ENCODE results near the gene SNTB2. TPM values are rescaled to one million over a fixed set of nuclear protein-coding genes. Genes with fewer than 3 reads are reported as not detected.

Gene SNTB2
- total and polyA plus RNA-seq, 2 of the 4 experiments (the other 2 are of a cell fraction) = 23.5 to 47.5 TPM

DNA sequence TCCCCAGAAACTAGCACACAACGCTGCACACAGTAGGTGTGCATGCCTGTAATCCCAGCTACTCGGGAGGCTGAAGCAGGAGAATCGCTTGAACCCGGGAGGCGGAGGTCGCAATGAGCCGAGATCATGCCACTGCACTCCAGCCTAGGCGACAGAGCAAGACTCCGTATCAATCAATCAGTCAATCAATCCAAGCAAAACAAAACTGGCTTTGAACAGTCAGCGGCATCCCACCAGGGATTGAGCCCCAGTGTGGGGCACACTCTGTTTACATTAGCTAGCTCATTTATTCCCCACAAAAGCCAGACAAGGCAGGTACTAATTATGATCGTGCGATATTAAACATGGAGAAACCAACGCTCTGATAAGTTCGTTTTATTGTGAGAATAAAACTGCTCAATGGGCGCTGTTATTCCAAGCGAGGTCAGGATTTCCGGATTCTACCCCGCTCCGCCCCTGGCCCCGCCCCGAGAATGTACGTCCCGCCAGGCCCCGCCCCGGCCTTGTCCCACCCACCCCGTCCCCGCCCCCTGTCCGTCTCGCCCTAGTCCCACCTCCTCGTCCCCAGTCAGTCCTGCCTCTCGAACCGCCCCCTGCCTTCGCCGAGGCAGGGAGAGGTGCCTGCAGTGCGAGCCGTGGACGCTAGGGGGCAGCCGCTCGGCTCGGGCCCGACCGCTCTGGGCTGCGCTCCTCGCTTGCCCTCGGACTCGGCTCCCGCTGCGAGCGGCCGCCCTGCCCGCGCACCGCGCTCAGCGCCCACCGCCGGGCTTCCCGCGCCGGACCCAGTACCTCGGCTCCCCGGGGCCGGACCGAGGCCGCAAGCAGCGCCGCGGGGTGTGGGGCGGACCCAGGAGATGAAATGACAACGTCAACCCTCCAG lies 123.9 kb downstream of the SNTB2 start, which contains the start of gene VPS4A:
Gene VPS4A (plus strand): TSS at position 698 of the 880 bp plus-strand sequence. CDS start 162 bp downstream, at position 860.
- CTCF ChIA-PET = interaction anchor here (0.5 kb wide), 1 partner anchor 142 kb away, joined by 3 read pairs; no protein-coding TSS in a partner anchor
- Histone ChIP-seq H3K4me1 (ENCODE audit: control insufficient read depth, insufficient read depth, low read length) (peaks cover 4% of the 10 kb centered on the region), H4K20me1 (ENCODE audit: insufficient read depth, low read length) (peaks cover 30% of the 10 kb centered on the region), H4K8ac (ENCODE audit: low read depth in 2 of 2, low read length in 2 of 2) (peak within 1 kb of the TSS; percentile 97 to 98), H2BK120ac (ENCODE audit: low read depth, low read length) (no peak within 1 kb of the TSS), H3K14ac (replicated peaks; ENCODE audit: low read depth, low read length) (peak within 1 kb of the TSS; percentile 83), H3K4me3 (ENCODE audit: insufficient read depth, low read depth, low read length) (peak within 1 kb of the TSS; percentile 78), H2AK5ac (ENCODE audit: low read depth, low read length) (peak within 1 kb of the TSS; percentile 68), H4K5ac (ENCODE audit: low read depth, low read length) (peak within 1 kb of the TSS; percentile 93), H3K4ac (ENCODE audit: low read depth, low read length) (peak within 1 kb of the TSS; percentile 80), H4K91ac (ENCODE audit: insufficient read depth, low read depth, low read length) (peak within 1 kb of the TSS; percentile 66), H3K27me3 (ENCODE audit: control insufficient read depth, insufficient read depth, low read length) (no peaks in the 10 kb centered on the region), H3K56ac (ENCODE audit: extremely low read depth, insufficient read depth, low read length) (peak within 1 kb of the TSS; percentile 58), H2BK5ac (ENCODE audit: low read depth, low read length, poor library complexity, severe bottlenecking) (peak within 1 kb of the TSS; percentile 84), H3K27ac (ENCODE audit: insufficient read depth, low read length) (peak within 1 kb of the TSS; percentile 84), H2AK9ac (replicated peaks; ENCODE audit: low read depth, low read length, poor library complexity) (peak within 1 kb of the TSS; percentile 84), H2BK20ac (ENCODE audit: low read depth, low read length) (no peak within 1 kb of the TSS), H3K79me1 (ENCODE audit: low read depth in 1 of 2, low read length in 2 of 2) (peaks cover 14 to 44% of the 10 kb centered on the region in 2 experiments), H3K18ac (ENCODE audit: low read depth, low read length) (peak within 1 kb of the TSS; percentile 78; the same call in 1 of the 2 replicates), H2AFZ (replicated peaks; ENCODE audit: low read length, poor library complexity) (peak within 1 kb of the TSS; percentile 96), H3K23ac (ENCODE audit: low read depth, low read length) (peak within 1 kb of the TSS; percentile 97), H3K4me2 (ENCODE audit: low read depth, low read length) (peak within 1 kb of the TSS; percentile 98), H3K9ac (ENCODE audit: low read depth, low read length) (peak within 1 kb of the TSS; percentile 85), H2BK15ac (ENCODE audit: low read depth, low read length) (no peak within 1 kb of the TSS), H3K9me1 (ENCODE audit: insufficient read depth, low read length) (peaks cover 6% of the 10 kb centered on the region; the same call in 1 of the 2 replicates), H3K36me3 (ENCODE audit: control insufficient read depth, insufficient read depth, low read length) (peaks cover 16% of the 10 kb centered on the region), H3K9me3 (ENCODE audit: control insufficient read depth, insufficient read depth, low read length) (no peaks in the 10 kb centered on the region)
- in situ Hi-C loops (cut with MboI; ENCODE audit: low sequenced_read_pairs) (no loop called here), intact Hi-C loops (cut with micrococcal nuclease) (loop anchor here (1.0 kb wide), 1 partner anchor 161 kb away; no protein-coding TSS in a partner anchor), dilution Hi-C loops (cut with HindIII; ENCODE audit: low sequenced_read_pairs, unreplicated experiment) (no loop called here)
- TF ChIP-seq MAFK (IDR thresholded peaks at IDR 0.05; ENCODE audit: low read depth, low read length) (no peak), BHLHE40 (IDR thresholded peaks at IDR 0.05; ENCODE audit: low read depth, low read length) (no peak), SMC3 (IDR thresholded peaks at IDR 0.05; ENCODE audit: low read depth, low read length) (peak; percentile 43; the same call in 1 of the 2 replicates), CHD1 (IDR thresholded peaks at IDR 0.05; ENCODE audit: low read depth, low read length) (0 out of 2 replicates have a peak, but pooled peaks have one; percentile 42), CEBPB (IDR thresholded peaks at IDR 0.05; ENCODE audit: low read depth, low read length) (no peak), MAZ (IDR thresholded peaks at IDR 0.05; ENCODE audit: borderline replicate concordance, low read depth, low read length) (peak; percentile 54; the same call in 1 of the 2 replicates), POLR2A (IDR thresholded peaks at IDR 0.05; ENCODE audit: low read depth, low read length) (peak; percentile 70), NFE2L2 (IDR thresholded peaks at IDR 0.05; ENCODE audit: low read depth, low read length) (no peak), RAD21 (IDR thresholded peaks at IDR 0.05; ENCODE audit: low read length) (peak; percentile 49)
- TF ChIP-seq, protein P1, sequence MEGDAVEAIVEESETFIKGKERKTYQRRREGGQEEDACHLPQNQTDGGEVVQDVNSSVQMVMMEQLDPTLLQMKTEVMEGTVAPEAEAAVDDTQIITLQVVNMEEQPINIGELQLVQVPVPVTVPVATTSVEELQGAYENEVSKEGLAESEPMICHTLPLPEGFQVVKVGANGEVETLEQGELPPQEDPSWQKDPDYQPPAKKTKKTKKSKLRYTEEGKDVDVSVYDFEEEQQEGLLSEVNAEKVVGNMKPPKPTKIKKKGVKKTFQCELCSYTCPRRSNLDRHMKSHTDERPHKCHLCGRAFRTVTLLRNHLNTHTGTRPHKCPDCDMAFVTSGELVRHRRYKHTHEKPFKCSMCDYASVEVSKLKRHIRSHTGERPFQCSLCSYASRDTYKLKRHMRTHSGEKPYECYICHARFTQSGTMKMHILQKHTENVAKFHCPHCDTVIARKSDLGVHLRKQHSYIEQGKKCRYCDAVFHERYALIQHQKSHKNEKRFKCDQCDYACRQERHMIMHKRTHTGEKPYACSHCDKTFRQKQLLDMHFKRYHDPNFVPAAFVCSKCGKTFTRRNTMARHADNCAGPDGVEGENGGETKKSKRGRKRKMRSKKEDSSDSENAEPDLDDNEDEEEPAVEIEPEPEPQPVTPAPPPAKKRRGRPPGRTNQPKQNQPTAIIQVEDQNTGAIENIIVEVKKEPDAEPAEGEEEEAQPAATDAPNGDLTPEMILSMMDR (conservative IDR thresholded peaks at IDR 0.05; ENCODE audit: low read depth, low read length) = peak; percentile 96
- TF ChIP-seq, protein P2, sequence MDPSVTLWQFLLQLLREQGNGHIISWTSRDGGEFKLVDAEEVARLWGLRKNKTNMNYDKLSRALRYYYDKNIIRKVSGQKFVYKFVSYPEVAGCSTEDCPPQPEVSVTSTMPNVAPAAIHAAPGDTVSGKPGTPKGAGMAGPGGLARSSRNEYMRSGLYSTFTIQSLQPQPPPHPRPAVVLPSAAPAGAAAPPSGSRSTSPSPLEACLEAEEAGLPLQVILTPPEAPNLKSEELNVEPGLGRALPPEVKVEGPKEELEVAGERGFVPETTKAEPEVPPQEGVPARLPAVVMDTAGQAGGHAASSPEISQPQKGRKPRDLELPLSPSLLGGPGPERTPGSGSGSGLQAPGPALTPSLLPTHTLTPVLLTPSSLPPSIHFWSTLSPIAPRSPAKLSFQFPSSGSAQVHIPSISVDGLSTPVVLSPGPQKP (IDR thresholded peaks at IDR 0.05; ENCODE audit: borderline replicate concordance, low read depth, low read length) = no peak
- peak; percentile 99 for ATAC-seq (ENCODE audit: low read depth)
- WGBS, 2 experiments (ENCODE audit: extremely low coverage in 2 of 2, insufficient read length in 1 of 2) = 2% methylated on average over 37 of the region's 70 CpGs; no CpG with 5 or more reads in 1 of the 2 experiments
- no TSS peak for BruUV-seq (replicated peaks)
- peak; percentile 94 for DNase-seq
- POLR2A ChIA-PET (ENCODE audit: unreplicated experiment) = no interaction called here

All from IMR-90 (cell line).